NCI-H526 treated with DMSO at 0.1 percent for 48 hours (cell line): ENCODE data around the gene GSTO2.

ENCODE experiments used
- DNase-seq: peaks from one replicate; lab custom pipeline; 2025; lab: John Stamatoyannopoulos, UW

GSTO2 gene

GRCh38 chr10:104281694-104282093 is 12.7 kb downstream of the GSTO2 start:
- no peak for DNase-seq

DNA sequence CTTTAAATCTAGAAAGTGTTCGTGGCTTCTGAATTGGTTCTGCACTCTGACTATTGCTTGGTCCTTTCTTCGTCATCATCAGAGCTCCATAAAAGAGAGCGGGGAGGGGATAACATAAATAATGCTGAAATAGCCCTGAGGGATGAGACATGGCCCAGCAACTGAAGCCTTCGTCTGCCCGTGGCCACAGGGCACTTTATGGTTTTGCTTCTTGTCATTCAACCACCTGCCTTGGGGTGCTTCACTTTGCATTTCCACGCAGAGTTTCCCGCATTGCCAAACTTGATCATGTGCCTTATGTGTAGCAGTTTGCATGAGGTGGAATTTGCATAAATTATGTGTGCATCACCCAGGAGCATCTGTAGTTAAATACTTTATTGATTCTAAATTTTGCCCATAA is 15.9 kb downstream of the GSTO2 start:
- peak; percentile 38 for DNase-seq

- DNase-seq, result no peak
Observed at GRCh38 chr10:104286939-104287338, 18.0 kb downstream of the GSTO2 start.

GRCh38 chr10:104288355-104288754 is 19.4 kb downstream of the GSTO2 start:
- no peak for DNase-seq

GRCh38 chr10:104291439-104291951 is 22.5 kb downstream of the GSTO2 start:
- peak; percentile 9 for DNase-seq

- DNase-seq, result no peak
Observed at GRCh38 chr10:104293011-104293410, 24.0 kb downstream of the GSTO2 start.

DNA sequence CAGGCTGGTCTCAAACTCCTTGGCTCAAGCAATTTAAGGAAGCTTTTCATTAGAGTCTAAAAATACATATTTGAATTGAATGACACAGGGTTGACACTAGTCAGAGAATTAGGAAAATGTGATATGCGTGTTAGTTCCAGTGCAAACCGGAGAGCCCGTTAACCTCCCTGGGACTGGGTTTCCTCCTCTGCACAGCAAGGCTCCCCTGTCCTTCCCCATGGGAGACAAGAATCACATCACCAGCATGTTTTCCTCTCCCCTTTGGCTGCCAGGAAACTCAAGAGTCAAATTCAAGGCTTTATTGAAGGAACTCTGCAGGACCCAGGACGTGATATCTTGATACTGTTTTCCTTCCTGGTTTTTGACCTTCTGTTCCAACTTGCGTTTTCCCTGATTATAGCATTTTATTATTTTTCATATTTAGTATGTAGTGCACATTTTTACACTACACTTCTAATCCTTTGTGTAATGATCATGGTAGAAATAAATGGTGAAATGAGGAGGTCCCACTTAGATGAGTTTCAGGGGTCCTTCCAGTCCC is 24.9 kb downstream of the GSTO2 start:
- DNase-seq, result no peak

- no peak for DNase-seq
Observed at GRCh38 chr10:104296687-104297436, 27.9 kb downstream of the GSTO2 start.

DNA sequence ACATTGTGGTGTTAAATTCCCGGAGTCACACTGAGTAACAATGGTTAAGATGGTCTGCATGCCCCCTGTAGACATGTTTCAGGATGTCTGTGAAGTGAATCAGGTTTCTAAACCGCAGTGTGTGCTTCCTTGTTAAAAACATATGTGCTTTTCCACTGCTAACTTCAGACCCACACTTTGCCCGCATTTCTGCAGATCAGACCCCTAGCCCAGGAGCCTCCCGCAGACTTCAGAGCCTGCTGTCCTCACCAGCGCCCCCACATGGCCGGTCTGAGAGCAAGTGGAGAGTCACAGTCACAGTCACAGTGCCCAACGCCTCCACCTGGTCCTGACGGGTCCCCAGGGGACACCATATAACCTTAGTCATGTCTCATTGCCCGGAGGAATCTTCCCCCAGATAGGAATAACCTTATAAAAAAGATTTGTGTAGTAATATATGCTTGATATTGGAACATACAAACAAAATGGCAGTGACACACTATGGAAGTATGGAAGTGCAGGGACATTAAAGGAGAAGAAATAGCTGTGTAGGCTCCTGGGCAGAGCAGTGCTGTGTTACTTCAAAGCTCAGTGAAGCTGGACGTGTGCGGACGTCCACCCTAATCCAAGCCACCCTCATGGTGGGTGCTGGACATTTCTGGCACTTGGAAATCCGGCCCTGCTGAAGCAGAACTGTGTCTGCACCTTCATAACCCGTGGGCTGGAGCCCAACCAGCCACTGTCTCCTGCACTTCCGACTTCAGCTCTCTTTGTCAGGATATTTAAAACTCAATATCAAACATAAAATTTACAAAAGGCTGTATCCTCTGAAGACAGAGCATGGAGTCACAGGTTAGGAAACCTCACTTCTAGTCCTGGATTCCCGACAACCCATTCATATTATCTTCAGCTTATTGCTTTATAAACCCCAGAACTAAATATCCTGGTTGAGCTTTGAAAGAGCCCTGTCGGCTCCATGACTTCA is 29.0 kb downstream of the GSTO2 start:
- no peak for DNase-seq

DNA sequence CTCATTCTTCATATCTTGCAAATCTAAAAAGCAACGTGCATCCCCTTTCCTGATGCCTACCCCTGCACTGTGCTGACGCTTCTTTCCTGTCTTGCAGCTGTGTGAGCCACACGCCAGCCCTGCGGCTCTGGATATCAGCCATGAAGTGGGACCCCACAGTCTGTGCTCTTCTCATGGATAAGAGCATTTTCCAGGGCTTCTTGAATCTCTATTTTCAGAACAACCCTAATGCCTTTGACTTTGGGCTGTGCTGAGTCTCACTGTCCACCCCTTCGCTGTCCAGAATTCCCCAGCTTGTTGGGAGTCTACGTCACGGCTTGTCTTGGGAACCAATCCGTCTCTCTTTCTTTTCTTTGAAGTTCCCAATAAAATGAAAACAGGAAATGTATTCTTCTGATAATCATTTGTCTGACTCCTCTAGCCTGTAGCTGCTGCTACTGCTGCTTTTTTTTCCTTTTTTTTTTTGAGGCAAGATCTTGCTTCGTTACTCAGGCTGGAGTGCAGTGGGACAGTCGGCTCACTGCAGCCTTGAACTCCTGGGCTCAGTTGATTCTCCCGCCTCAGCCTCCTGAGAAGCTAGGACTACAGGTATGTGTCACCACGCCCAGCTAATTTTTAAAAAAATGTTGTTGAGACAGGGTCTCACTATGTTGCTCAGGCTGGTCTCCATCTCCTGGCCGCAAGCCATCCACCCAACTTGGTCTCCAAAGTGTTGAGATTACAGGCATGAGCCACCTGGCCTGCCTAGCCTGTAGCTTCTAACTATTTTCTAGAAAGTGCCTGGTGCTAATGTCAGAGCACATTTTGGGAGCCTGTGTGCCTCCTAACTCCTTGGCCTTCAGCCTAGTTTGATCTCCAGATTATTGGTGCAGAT is 30.3 kb downstream of the GSTO2 start:
- no peak for DNase-seq

DNA sequence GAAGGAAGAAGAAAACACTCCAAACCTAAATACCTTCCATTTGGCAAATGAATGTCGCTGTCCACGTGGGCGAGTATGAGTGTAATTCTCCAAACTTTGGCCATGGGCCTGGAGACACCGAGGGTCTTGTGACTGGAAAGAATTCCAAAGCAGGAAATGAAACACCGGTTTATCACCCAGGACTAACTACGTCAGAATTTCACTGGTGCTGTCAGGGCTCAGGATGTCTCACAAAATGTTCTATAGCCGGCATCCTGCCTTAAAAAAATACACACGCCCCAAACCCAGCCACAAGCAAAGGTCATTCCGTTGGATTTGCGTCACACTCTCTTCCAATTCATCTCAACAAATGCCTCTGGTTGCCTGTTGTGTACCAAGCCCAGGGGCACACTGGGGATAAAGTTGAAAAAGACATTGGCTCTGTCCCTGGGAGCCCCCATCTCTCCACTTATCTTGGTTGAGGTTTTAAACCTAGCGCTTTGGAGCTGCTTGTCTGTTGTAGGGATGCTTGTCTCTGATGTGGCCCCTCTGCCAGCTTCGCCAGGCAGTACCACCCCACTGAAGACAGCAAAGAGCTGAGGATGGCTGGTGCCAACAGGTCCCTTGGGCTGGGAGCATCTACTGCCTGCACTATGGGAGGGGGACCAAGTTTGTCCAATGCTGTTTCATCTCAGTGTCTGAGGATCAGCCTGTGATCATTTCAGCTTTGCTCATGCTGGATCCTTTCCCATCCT is 31.2 kb downstream of the GSTO2 start:
- no peak for DNase-seq

- no peak for DNase-seq
Observed at GRCh38 chr10:104300736-104301292, 31.8 kb downstream of the GSTO2 start.

DNA sequence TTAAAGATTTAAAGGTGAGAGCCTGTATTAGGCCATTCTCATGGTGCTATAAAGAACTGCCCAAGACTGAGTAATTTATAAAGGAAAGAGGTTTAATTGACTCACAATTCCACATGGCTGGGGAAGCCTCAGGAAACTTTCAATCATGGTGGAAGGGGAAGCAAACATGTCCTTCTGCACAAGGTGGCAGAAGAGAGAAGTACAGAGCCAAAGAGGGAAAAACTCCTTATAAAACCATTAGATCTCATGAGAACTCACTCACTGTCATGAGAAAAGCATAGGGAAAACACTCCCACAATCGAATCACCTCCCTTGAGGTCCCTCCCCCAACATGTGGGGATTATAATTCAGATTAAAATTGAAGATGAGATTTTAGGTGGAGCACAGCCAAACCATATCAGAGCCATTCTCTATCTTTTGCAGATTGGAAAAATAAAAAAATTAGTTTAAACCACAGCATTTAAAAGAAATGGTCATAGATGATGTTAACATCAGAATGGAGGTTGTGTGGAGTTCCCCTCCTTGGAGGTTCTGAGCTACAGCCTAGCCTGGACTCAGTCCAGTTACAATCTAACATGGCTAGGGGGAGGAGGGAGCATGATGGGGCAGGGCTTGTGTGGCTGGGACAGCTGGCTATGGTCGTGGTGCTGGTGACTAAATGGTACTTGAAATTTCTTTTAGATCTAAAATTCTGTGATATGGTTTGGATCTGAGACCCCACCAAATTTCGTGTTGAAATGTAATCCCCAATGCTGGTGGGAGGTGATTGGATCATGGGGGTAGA is 33.1 kb downstream of the GSTO2 start:
- DNase-seq, result no peak

- no peak for DNase-seq
Observed at GRCh38 chr10:104303594-104304355, 34.8 kb downstream of the GSTO2 start.

DNA sequence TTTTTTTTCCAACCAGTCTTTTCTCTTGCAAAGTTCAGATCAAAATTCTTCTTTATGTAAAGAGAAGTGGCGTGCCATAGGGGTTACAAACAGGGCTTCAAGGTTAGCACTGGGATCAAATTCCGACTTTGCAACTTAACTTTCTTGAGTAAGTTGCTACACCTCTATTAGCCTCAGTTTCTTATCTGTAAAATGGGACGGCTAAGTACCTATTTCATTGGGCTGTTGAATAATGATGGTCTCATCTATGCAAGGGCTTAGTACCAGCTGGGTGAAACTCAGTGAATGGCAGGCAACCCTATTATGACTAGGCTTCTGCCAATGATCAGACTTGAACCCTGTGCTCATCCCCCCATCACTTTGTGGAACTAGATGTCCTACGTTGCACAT is 35.4 kb downstream of the GSTO2 start:
- DNase-seq, result no peak

- DNase-seq, result no peak
Observed at GRCh38 chr10:104304927-104305326, 35.9 kb downstream of the GSTO2 start.

GRCh38 chr10:104306897-104307296 is 37.9 kb downstream of the GSTO2 start:
- no peak for DNase-seq

DNA sequence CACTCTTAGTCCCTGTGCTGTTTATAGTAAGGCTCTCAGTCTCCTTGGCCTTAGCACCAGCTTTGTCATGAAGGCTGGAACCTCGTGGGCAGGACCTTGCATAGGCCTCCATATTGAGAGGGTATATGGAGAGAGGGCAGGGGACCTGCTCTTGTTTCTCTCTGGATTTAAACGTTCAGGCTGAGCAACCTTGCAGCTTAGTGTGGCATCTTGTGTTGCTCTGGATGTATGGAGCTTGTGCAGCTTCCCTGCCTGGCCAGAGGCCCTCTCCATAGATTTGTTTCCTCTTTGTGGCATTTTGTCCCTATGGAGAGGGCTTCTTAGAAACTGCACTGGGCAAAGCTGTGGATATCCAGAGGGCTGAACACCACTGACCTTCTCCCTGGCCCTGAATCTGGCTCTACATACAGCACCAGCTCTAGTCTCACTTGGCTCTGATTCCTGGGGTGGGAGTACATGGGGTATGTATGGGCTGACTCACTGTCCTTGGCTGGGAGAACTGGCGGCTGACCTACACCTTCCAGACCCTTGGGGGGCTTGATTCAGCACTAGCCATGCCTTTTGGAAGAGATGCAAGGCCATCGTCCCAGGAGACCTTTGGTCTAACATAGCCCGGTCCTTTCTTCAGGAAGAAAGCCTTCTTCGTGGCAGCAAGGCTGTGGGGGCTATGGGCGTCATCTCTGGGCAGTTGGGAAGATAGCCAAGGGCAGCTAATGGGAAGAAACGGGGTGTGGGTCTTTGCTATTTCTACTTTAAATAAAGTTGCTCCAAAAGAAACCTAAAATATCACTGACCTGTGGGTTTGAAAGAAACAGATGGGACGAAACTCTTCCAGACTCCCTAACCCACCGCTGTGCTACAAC is 38.8 kb downstream of the GSTO2 start:
- no peak for DNase-seq
